A673 (cell line): ENCODE data around the gene OR5AS1. TPM values are rescaled to one million over a fixed set of nuclear protein-coding genes. Genes with fewer than 3 reads are reported as not detected.

ENCODE experiments used
- BruUV-seq: library from RNA; stranded (reverse); fragments of 400-500 nt; replicated peaks from 2 replicates; lab custom pipeline; 2021; lab: Mats Ljungman, UMichigan
- CTCF ChIA-PET: fragments of 300-600 bp; sonication (Branson Sonifier 250); formaldehyde crosslinking; loops from one replicate; lab custom pipeline; 2022; ENCODE audit warnings: antibody characterized with exemption; lab: Charles Lee
- POLR2A ChIA-PET: fragments of 300-600 bp; sonication (Branson Sonifier 250); formaldehyde crosslinking; loops from one replicate; lab custom pipeline; 2022; ENCODE audit warnings: antibody characterized with exemption; ENCODE audit not compliant: low non-redundant PET; lab: Charles Lee
- DNase-seq: peaks from one replicate; pipeline ENCODE4 v3.0.0-alpha.2; 2015; ENCODE audit warnings: low spot score
- H3K27ac ChIP-seq: fragments of 200-600 bp; sonication (generic); 2 replicates; pipeline ENCODE4 v1.5.1; 2016; ENCODE audit warnings: mixed run types, low read depth, mild to moderate bottlenecking, mixed read lengths, antibody characterized with exemption, low read length; ENCODE audit not compliant: poor library complexity, severe bottlenecking
- H3K27me3 ChIP-seq: fragments of 200-600 bp; sonication (generic); replicated peaks from 2 replicates; pipeline ENCODE4 v1.6.1; 2017; ENCODE audit warnings: mixed run types, low read depth, mild to moderate bottlenecking, mixed read lengths, antibody characterized with exemption, low read length; ENCODE audit not compliant: insufficient read depth, poor library complexity
- H3K36me3 ChIP-seq: fragments of 200-600 bp; sonication (generic); 2 replicates; pipeline ENCODE4 v1.6.1; 2016; ENCODE audit warnings: mixed run types, mild to moderate bottlenecking, mixed read lengths, antibody characterized with exemption, low read length; ENCODE audit not compliant: insufficient read depth, poor library complexity, severe bottlenecking
- H3K4me1 ChIP-seq: fragments of 200-600 bp; sonication (generic); 2 replicates; pipeline ENCODE4 v1.6.1; 2017; ENCODE audit warnings: mixed run types, mild to moderate bottlenecking, mixed read lengths, antibody characterized with exemption, low read length; ENCODE audit not compliant: insufficient read depth, poor library complexity, severe bottlenecking
- H3K4me3 ChIP-seq: fragments of 200-600 bp; sonication (generic); 2 replicates; pipeline ENCODE4 v1.5.1; 2016; ENCODE audit warnings: low read depth, mixed run types, mild to moderate bottlenecking, mixed read lengths, low read length; ENCODE audit not compliant: poor library complexity, severe bottlenecking
- H3K9me3 ChIP-seq: fragments of 200-600 bp; sonication (generic); 2 replicates; pipeline ENCODE4 v1.6.1; 2016; ENCODE audit warnings: mixed run types, low read depth, mild to moderate bottlenecking, mixed read lengths, antibody characterized with exemption, low read length; ENCODE audit not compliant: poor library complexity, severe bottlenecking
- EZH2 ChIP-seq: fragments of 200-600 bp; sonication (generic); IDR thresholded peaks from 2 replicates; pipeline ENCODE4 v1.6.1; 2017; ENCODE audit warnings: borderline replicate concordance, low read depth, mild to moderate bottlenecking, mixed read lengths, antibody characterized with exemption, low read length; ENCODE audit not compliant: poor library complexity, severe bottlenecking
- intact Hi-C: fragments of 100-400 bp; cut with micrococcal nuclease; formaldehyde crosslinking; loops from one replicate; pipeline ENCODE4 v1.10.0; 2022; ENCODE audit not compliant: unreplicated experiment
- total RNA-seq: library from RNA; stranded (reverse); gene quantifications from 2 replicates; pipeline ENCODE4 v1.2.3, GENCODE V29; 2021
- TF ChIP-seq, protein P1 (sequence below): fragments of 300-800, 200-600 bp; sonication (generic); conservative IDR thresholded peaks from 2 replicates; pipeline ENCODE4 v1.5.1; 2017; ENCODE audit warnings: low read depth, mild to moderate bottlenecking, antibody characterized with exemption, low read length, moderate library complexity, mixed read lengths

The OR5AS1 gene
- total RNA-seq, 1 experiment from 2014 or later, result not detected

DNA sequence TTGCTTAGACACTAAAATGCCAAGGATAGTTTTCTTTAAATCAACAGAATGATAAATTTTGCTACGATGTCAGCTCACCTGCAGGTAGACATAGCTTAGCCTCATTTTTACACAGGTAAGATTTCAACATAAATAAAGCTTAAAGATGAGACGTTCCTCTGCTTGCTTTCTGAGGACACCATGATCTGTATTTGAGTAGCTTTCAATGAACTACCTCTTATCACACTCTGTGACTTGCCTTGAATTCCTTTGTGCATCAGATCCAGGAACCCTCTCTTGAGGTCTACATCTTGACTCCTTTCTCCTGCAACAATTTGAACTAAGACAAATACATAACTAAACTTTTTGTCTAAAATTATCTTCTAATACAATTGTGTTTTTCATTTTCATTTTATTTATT lies 39.5 kb downstream of the OR5AS1 start:
- Histone ChIP-seq H3K27me3 (no peaks in the 10 kb centered on the region), H3K4me1 (no peaks in the 10 kb centered on the region), H3K4me3 (no peak overlapping the region), H3K36me3 (no peaks in the 10 kb centered on the region), H3K27ac (no peak overlapping the region), H3K9me3 (no peaks in the 10 kb centered on the region)
- TF ChIP-seq EZH2, result no peak
- TF ChIP-seq, protein P1, sequence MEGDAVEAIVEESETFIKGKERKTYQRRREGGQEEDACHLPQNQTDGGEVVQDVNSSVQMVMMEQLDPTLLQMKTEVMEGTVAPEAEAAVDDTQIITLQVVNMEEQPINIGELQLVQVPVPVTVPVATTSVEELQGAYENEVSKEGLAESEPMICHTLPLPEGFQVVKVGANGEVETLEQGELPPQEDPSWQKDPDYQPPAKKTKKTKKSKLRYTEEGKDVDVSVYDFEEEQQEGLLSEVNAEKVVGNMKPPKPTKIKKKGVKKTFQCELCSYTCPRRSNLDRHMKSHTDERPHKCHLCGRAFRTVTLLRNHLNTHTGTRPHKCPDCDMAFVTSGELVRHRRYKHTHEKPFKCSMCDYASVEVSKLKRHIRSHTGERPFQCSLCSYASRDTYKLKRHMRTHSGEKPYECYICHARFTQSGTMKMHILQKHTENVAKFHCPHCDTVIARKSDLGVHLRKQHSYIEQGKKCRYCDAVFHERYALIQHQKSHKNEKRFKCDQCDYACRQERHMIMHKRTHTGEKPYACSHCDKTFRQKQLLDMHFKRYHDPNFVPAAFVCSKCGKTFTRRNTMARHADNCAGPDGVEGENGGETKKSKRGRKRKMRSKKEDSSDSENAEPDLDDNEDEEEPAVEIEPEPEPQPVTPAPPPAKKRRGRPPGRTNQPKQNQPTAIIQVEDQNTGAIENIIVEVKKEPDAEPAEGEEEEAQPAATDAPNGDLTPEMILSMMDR, result no peak
- ChIA-PET POLR2A (no interaction called here), CTCF (no interaction called here)
- no TSS peak for BruUV-seq
- intact Hi-C loops, result no loop called here
- no peak for DNase-seq

Other genes with a start within 250 kb of the OR5AS1 start
- gene OR5D14, start 232.1 kb upstream of the OR5AS1 start, total RNA-seq, result not detected in 2 replicates
- not detected in 2 replicates for gene OR5L1, start 216.3 kb upstream of the OR5AS1 start, total RNA-seq
- gene OR5D18, start 208.0 kb upstream of the OR5AS1 start, total RNA-seq, result not detected in 2 replicates
- not detected in 2 replicates for gene OR5L2, start 200.4 kb upstream of the OR5AS1 start, total RNA-seq
- gene OR5D16, start 188.9 kb upstream of the OR5AS1 start, total RNA-seq, result not detected in 2 replicates
- gene TRIM51, start 144.4 kb upstream of the OR5AS1 start, total RNA-seq, result not detected in 2 replicates
- gene OR5W2, start 113.1 kb upstream of the OR5AS1 start, total RNA-seq, result not detected in 2 replicates
- gene OR5I1, start 91.3 kb upstream of the OR5AS1 start, total RNA-seq, result not detected in 2 replicates
- not detected in 2 replicates for gene OR10AG1, start 57.7 kb upstream of the OR5AS1 start, total RNA-seq
- not detected in 2 replicates for gene OR5F1, start 33.0 kb upstream of the OR5AS1 start, total RNA-seq
- gene OR8I2, start 65.7 kb downstream of the OR5AS1 start, total RNA-seq, result not detected in 2 replicates
- not detected in 2 replicates for gene OR8H2, start 76.0 kb downstream of the OR5AS1 start, total RNA-seq
- not detected in 2 replicates for gene OR8H3, start 94.7 kb downstream of the OR5AS1 start, total RNA-seq
- not detected in 2 replicates for gene OR8J3, start 112.5 kb downstream of the OR5AS1 start, total RNA-seq
- gene OR8K5, start 132.7 kb downstream of the OR5AS1 start, total RNA-seq, result not detected in 2 replicates
- gene OR5J2, start 149.0 kb downstream of the OR5AS1 start, total RNA-seq, result not detected in 2 replicates
- not detected in 2 replicates for gene OR5T2, start 206.6 kb downstream of the OR5AS1 start, total RNA-seq
- gene OR5T3, start 224.6 kb downstream of the OR5AS1 start, total RNA-seq, result not detected in 2 replicates
- not detected in 2 replicates for gene OR5T1, start 246.5 kb downstream of the OR5AS1 start, total RNA-seq